H1 (cell line): ENCODE results near the gene BCO2. TPM values are rescaled to one million over a fixed set of nuclear protein-coding genes. Genes with fewer than 3 reads are reported as not detected.

Experiments
- CTCF ChIA-PET: fragments of 300-600 bp; sonication (Branson Sonifier 250); formaldehyde crosslinking; loops from one replicate; lab custom pipeline; 2021; ENCODE audit not compliant: partially characterized antibody; lab: Charles Lee
- POLR2A ChIA-PET: fragments of 300-600 bp; sonication (Branson Sonifier 250); formaldehyde crosslinking; loops from one replicate; lab custom pipeline; 2021; ENCODE audit warnings: inconsistent platforms; ENCODE audit not compliant: partially characterized antibody; lab: Charles Lee
- DNase-seq, 2 experiments: peaks; one replicate each; pipeline versions ENCODE4 v3.0.0 to v3.0.0-alpha.2; 2010 to 2022; ENCODE audit warnings: low spot score in 2 of 2, low read depth in 1 of 2, mixed read lengths in 1 of 2
- FAIRE-seq: peaks from 2 replicates; lab custom pipeline; 2011; peaks lifted over from hg19 to GRCh38; lab: Jason Lieb, UNC
- H2AFZ ChIP-seq: 2 replicates; pipeline ENCODE4 v1.8.1; 2012; ENCODE audit warnings: low read length, inconsistent platforms
- H2AK5ac ChIP-seq: 2 replicates; pipeline ENCODE4 v1.6.1; 2013; ENCODE audit warnings: low read depth, low read length
- H2BK120ac ChIP-seq: replicated peaks from 2 replicates; pipeline ENCODE3; 2013; ENCODE audit warnings: low read depth, low read length, inconsistent platforms
- H2BK12ac ChIP-seq: 2 replicates; pipeline ENCODE4 v1.6.1; 2013; ENCODE audit warnings: low read depth, low read length
- H2BK15ac ChIP-seq: 2 replicates; pipeline ENCODE4 v1.6.1; 2013; ENCODE audit warnings: low read length
- H2BK20ac ChIP-seq: 2 replicates; pipeline ENCODE4 v1.6.1; 2013; ENCODE audit warnings: low read length
- H2BK5ac ChIP-seq: 2 replicates; pipeline ENCODE4 v1.6.1; 2013; ENCODE audit warnings: low read depth, low read length
- H3K14ac ChIP-seq: 2 replicates; pipeline ENCODE4 v1.6.1; 2013; ENCODE audit warnings: inconsistent platforms; ENCODE audit not compliant: insufficient read length
- H3K18ac ChIP-seq: 2 replicates; pipeline ENCODE4 v1.6.1; 2013; ENCODE audit warnings: low read length; ENCODE audit errors: extremely low read depth
- H3K23ac ChIP-seq: 2 replicates; pipeline ENCODE4 v1.6.1; 2013; ENCODE audit warnings: inconsistent platforms; ENCODE audit not compliant: insufficient read length
- H3K23me2 ChIP-seq: 2 replicates; pipeline ENCODE4 v1.6.1; 2013; ENCODE audit warnings: low read depth, low read length
- H3K27ac ChIP-seq: 2 replicates; pipeline ENCODE4 v1.6.1; 2011; ENCODE audit warnings: low read depth, low read length, inconsistent platforms
- H3K27me3 ChIP-seq, 4 experiments: replicated peaks in 1 of 4; 1 replicate in 1 of 4; 2 replicates in 3 of 4; pipeline versions ENCODE4 v1.6.1 to v1.8.1; 2011 to 2013; ENCODE audit warnings: low read length in 3 of 4, mild to moderate bottlenecking in 3 of 4, inconsistent platforms in 2 of 4, mixed read lengths in 2 of 4, moderate library complexity in 1 of 4; ENCODE audit not compliant: control insufficient read depth in 3 of 4, insufficient read depth in 3 of 4; ENCODE audit errors: extremely low read depth in 1 of 4
- H3K36me3 ChIP-seq, 4 experiments: 2 replicates each; pipeline versions ENCODE4 v1.6.1 to v1.8.1; 2011 to 2013; ENCODE audit warnings: mild to moderate bottlenecking in 4 of 4, low read length in 3 of 4, moderate library complexity in 2 of 4, control low read depth in 1 of 4, inconsistent platforms in 1 of 4; ENCODE audit not compliant: insufficient read depth in 4 of 4, control insufficient read depth in 2 of 4
- H3K4ac ChIP-seq: replicated peaks from 2 replicates; pipeline ENCODE3; 2013; ENCODE audit warnings: low read length, low read depth, mixed read lengths, inconsistent platforms; ENCODE audit not compliant: insufficient read length
- H3K4me1 ChIP-seq, 4 experiments: replicated peaks in 1 of 4; 1 replicate in 1 of 4; 2 replicates in 3 of 4; pipeline versions ENCODE4 v1.6.1 to v1.8.1; 2011 to 2013; ENCODE audit warnings: low read length in 3 of 4, inconsistent platforms in 2 of 4, mixed read lengths in 1 of 4; ENCODE audit not compliant: insufficient read depth in 4 of 4, control insufficient read depth in 3 of 4
- H3K4me2 ChIP-seq, 2 experiments: 2 replicates each; pipeline versions ENCODE4 v1.6.1 to v1.8.1; 2011 to 2013; ENCODE audit warnings: low read depth in 2 of 2, low read length in 2 of 2, control low read depth in 1 of 2, inconsistent platforms in 1 of 2, mild to moderate bottlenecking in 1 of 2; ENCODE audit not compliant: insufficient read depth in 1 of 2
- H3K4me3 ChIP-seq, 4 experiments: fragments of 200-600, 300-600 bp in 1 of 4; sonication (generic), shearing (Covaris generic), sonication (Bioruptor Twin) in 1 of 4; 2 replicates each; pipeline versions ENCODE4 v1.5.1 to v1.8.1; 2011 to 2016; ENCODE audit warnings: low read length in 4 of 4, low read depth in 3 of 4, control low read depth in 2 of 4, inconsistent platforms in 2 of 4, mild to moderate bottlenecking in 2 of 4, mixed read lengths in 1 of 4, moderate library complexity in 1 of 4; ENCODE audit not compliant: insufficient read depth in 2 of 4; ENCODE audit errors: extremely low read depth in 1 of 4
- H3K56ac ChIP-seq: replicated peaks from 2 replicates; pipeline ENCODE3; 2013; ENCODE audit warnings: low read depth, mild to moderate bottlenecking, mixed read lengths, low read length, inconsistent platforms; ENCODE audit not compliant: insufficient read length
- H3K79me1 ChIP-seq: 2 replicates; pipeline ENCODE4 v1.6.1; 2013; ENCODE audit warnings: low read depth, low read length, control low read depth
- H3K79me2 ChIP-seq, 2 experiments: 2 replicates each; pipeline versions ENCODE4 v1.6.1 to v1.8.1; 2012 to 2013; ENCODE audit warnings: low read length in 2 of 2, mild to moderate bottlenecking in 2 of 2, inconsistent platforms in 1 of 2; ENCODE audit not compliant: insufficient read depth in 2 of 2, control insufficient read depth in 1 of 2
- H3K9ac ChIP-seq, 4 experiments: replicated peaks in 1 of 4; 1 replicate in 1 of 4; 2 replicates in 3 of 4; pipeline versions ENCODE4 v1.6.1 to v1.8.1; 2011 to 2013; ENCODE audit warnings: low read depth in 3 of 4, low read length in 3 of 4, control low read depth in 2 of 4, mild to moderate bottlenecking in 2 of 4, moderate library complexity in 2 of 4, inconsistent platforms in 1 of 4; ENCODE audit errors: extremely low read depth in 1 of 4
- H3K9me3 ChIP-seq, 2 experiments: 2 replicates each; pipeline versions ENCODE4 v1.6.1 to v1.8.1; 2012 to 2013; ENCODE audit warnings: mild to moderate bottlenecking in 2 of 2, moderate library complexity in 2 of 2, control low read depth in 1 of 2, inconsistent platforms in 1 of 2, low read depth in 1 of 2, low read length in 1 of 2, mixed read lengths in 1 of 2; ENCODE audit not compliant: insufficient read depth in 2 of 2
- H4K20me1 ChIP-seq, 2 experiments: replicated peaks in 1 of 2; 2 replicates each; pipeline versions ENCODE3 to v1.8.1; 2011 to 2013; ENCODE audit warnings: inconsistent platforms in 2 of 2, low read length in 2 of 2, mild to moderate bottlenecking in 1 of 2; ENCODE audit not compliant: insufficient read depth in 2 of 2, control insufficient read depth in 1 of 2
- H4K5ac ChIP-seq: 2 replicates; pipeline ENCODE4 v1.6.1; 2013; ENCODE audit warnings: low read length, low read depth, mixed read lengths, inconsistent platforms; ENCODE audit not compliant: insufficient read length
- H4K8ac ChIP-seq: 2 replicates; pipeline ENCODE4 v1.8.0; 2013; ENCODE audit warnings: mild to moderate bottlenecking, moderate library complexity, low read length, inconsistent platforms; ENCODE audit not compliant: insufficient read depth; ENCODE audit errors: extremely low read depth
- H4K91ac ChIP-seq: replicated peaks from 2 replicates; pipeline ENCODE3; 2013; ENCODE audit warnings: low read length, mixed read lengths, inconsistent platforms; ENCODE audit not compliant: insufficient read length
- CEBPB ChIP-seq: IDR thresholded peaks from 2 replicates; pipeline ENCODE4 v1.6.1; 2012; ENCODE audit warnings: low read depth, low read length
- KDM5A ChIP-seq: fragments of 200-600 bp; IDR thresholded peaks from 2 replicates; pipeline ENCODE4 v1.7.1; 2012; ENCODE audit warnings: mild to moderate bottlenecking, low read length, inconsistent platforms, mixed read lengths
- RBBP5 ChIP-seq: IDR thresholded peaks from 2 replicates; pipeline ENCODE4 v1.7.1; 2012; ENCODE audit warnings: low read depth, mild to moderate bottlenecking, inconsistent platforms, low read length, moderate library complexity, borderline replicate concordance
- WGBS, 2 experiments: shearing (Covaris generic) in 1 of 2; methylation state at CpG; one replicate each; pipeline versions ENCODE4 v1.1.6 to v1.1.7; 2013 to 2015; ENCODE audit warnings: low lambda C conversion rate in 2 of 2, mixed read lengths in 2 of 2, inconsistent platforms in 1 of 2, low coverage in 1 of 2, missing lambda C conversion rate in 1 of 2; ENCODE audit not compliant: insufficient replicate concordance in 2 of 2, insufficient coverage in 1 of 2, insufficient read length in 1 of 2; ENCODE audit errors: extremely low coverage in 1 of 2, missing lambda C conversion rate in 1 of 2; 5-methylcytosine and 5-hydroxymethylcytosine counted together
- polyA plus RNA-seq, 7 experiments: library from polyadenylated mRNA; depleted of rRNA in 3 of 7; stranded (reverse) in 5 of 7; unstranded in 2 of 7; fragments of >200 nt in 5 of 7; fragments of 200-250 nt in 2 of 7; gene quantifications; 1 replicate in 5 of 7; 2 replicates in 1 of 7; 4 replicates in 1 of 7; pipeline versions ENCODE4 v1.2.1 to v1.2.3, GENCODE V29; 2011 to 2013; ENCODE audit warnings: missing spikeins in 2 of 7, mixed read lengths in 2 of 7
- total RNA-seq: library from RNA; stranded (reverse); fragmentation: NEBNext Ultra II Directional; extraction: Animal tissue kit (Norgen Biotek cat#: 25700); gene quantifications from 2 replicates; pipeline ENCODE4 v1.2.1, GENCODE V29; 2021

The BCO2 gene
- total and polyA plus RNA-seq, 2 of the 8 experiments (the other 6 are each of a cell fraction or from before 2014, with no cell fraction given), result 0.42 to 0.82 TPM

GRCh38 chr11:112173152-112173551 is 2.2 kb upstream of the BCO2 start:
- no peaks in the 10 kb centered on the region for H3K36me3 ChIP-seq
- no peak overlapping the region for H4K5ac ChIP-seq
- H2BK15ac ChIP-seq, result no peak overlapping the region
- H4K20me1 ChIP-seq, result no peaks in the 10 kb centered on the region
- no peak overlapping the region for H3K14ac ChIP-seq
- no peak overlapping the region for H3K4me3 ChIP-seq
- peaks cover 0 to 3% (median 0%) of the 10 kb centered on the region in 4 experiments; a peak in 1 of 7 replicates for H3K4me1 ChIP-seq
- WGBS, 2 experiments, result 86% methylated on average over 3 of the region's 3 CpGs; no CpG with 5 or more reads in 1 of the 2 experiments
- H3K79me2 ChIP-seq, result no peaks in the 10 kb centered on the region
- no peak overlapping the region for H3K18ac ChIP-seq
- H3K23me2 ChIP-seq, result no peaks in the 10 kb centered on the region
- no peak overlapping the region for H3K9ac ChIP-seq
- H2BK12ac ChIP-seq, result no peak overlapping the region
- H3K27me3 ChIP-seq, result no peaks in the 10 kb centered on the region
- no peak overlapping the region for H3K27ac ChIP-seq
- FAIRE-seq (no peak), DNase-seq (no peak)
- no peak overlapping the region for H2AFZ ChIP-seq
- no peak overlapping the region for H2BK20ac ChIP-seq
- no peaks in the 10 kb centered on the region for H3K79me1 ChIP-seq
- POLR2A ChIA-PET, result interaction anchor here (0.6 kb wide), 2 partner anchors 199 to 436 kb away, joined by 3 read pairs; no protein-coding TSS in a partner anchor
- no peak overlapping the region for H3K23ac ChIP-seq
- CTCF ChIA-PET, result interaction anchor here (0.6 to 2.9 kb wide), 6 partner anchors 14 to 1236 kb away, joined by 3 to 17 read pairs (median 4); no protein-coding TSS in a partner anchor
- TF ChIP-seq CEBPB (peak; percentile 34; the same call in 1 of the 2 replicates), KDM5A (no peak), RBBP5 (no peak)
- no peak overlapping the region for H4K8ac ChIP-seq
- no peak overlapping the region for H2BK5ac ChIP-seq
- no peak overlapping the region for H3K4me2 ChIP-seq
- H3K4ac ChIP-seq, result no peak overlapping the region
- H4K91ac ChIP-seq, result no peak overlapping the region
- H2BK120ac ChIP-seq, result no peak overlapping the region
- H3K9me3 ChIP-seq, result no peaks in the 10 kb centered on the region
- no peak overlapping the region for H2AK5ac ChIP-seq
- no peak overlapping the region for H3K56ac ChIP-seq
